GM12891 (cell line): ENCODE measurements around the gene PSME4.
"Not testable (repeated sequence)": the region's sequence is repeated elsewhere in the genome, so short reads cannot be mapped to it uniquely, and the experiment has no call there.

ENCODE experiments used
- DNase-seq: peaks from one replicate; pipeline ENCODE4 v3.0.0; 2011; ENCODE audit warnings: low spot score; ENCODE audit not compliant: insufficient read length
- FAIRE-seq: peaks from 2 replicates; lab custom pipeline; 2011; peaks lifted over from hg19 to GRCh38; lab: Jason Lieb, UNC
- PAX5 ChIP-seq: IDR thresholded peaks from 2 replicates; pipeline ENCODE4 v1.6.1; 2011; ENCODE audit warnings: low read length, moderate library complexity, mild to moderate bottlenecking; ENCODE audit not compliant: insufficient read depth, severe bottlenecking
- POLR2A ChIP-seq: IDR thresholded peaks from 2 replicates; pipeline ENCODE4 v1.6.1; 2011; ENCODE audit warnings: low read depth, low read length, control low read depth
- POLR2AphosphoS5 ChIP-seq: IDR thresholded peaks from 2 replicates; pipeline ENCODE4 v1.6.1; 2011; ENCODE audit warnings: low read depth, low read length, control low read depth
- POU2F2 ChIP-seq: IDR thresholded peaks from 2 replicates; pipeline ENCODE4 v1.6.1; 2011; ENCODE audit warnings: low read depth, mild to moderate bottlenecking, control low read depth, low read length, moderate library complexity
- SPI1 ChIP-seq: IDR thresholded peaks from 2 replicates; pipeline ENCODE4 v1.6.1; 2011; ENCODE audit warnings: low read depth, low read length, control low read depth
- TAF1 ChIP-seq: IDR thresholded peaks from 2 replicates; pipeline ENCODE4 v1.6.1; 2011; ENCODE audit warnings: low read depth, low read length, control low read depth

Gene PSME4

GRCh38 chr2:53994818-53995808 is 24.3 kb upstream of the PSME4 start:
- FAIRE-seq (no peak), DNase-seq (no peak)
- TF ChIP-seq POLR2AphosphoS5: no peak
- no peak for TF ChIP-seq TAF1
- TF ChIP-seq POU2F2: no peak
- no peak for TF ChIP-seq POLR2A
- TF ChIP-seq SPI1: no peak
- no peak for TF ChIP-seq PAX5

- TF ChIP-seq PAX5 (no peak), POLR2A (no peak), SPI1 (no peak), POLR2AphosphoS5 (no peak), TAF1 (no peak), POU2F2 (no peak)
- no peak for FAIRE-seq
Measured at GRCh38 chr2:53991948-53992347, 21.2 kb upstream of the PSME4 start.

GRCh38 chr2:53989210-53989862 is 18.5 kb upstream of the PSME4 start:
- DNase-seq (no peak), FAIRE-seq (no peak)
- no peak for TF ChIP-seq POLR2AphosphoS5
- no peak for TF ChIP-seq POLR2A
- no peak for TF ChIP-seq TAF1
- TF ChIP-seq PAX5: no peak
- TF ChIP-seq POU2F2: no peak
- no peak for TF ChIP-seq SPI1

More at GRCh38 chr2:53991948-53992347, 21.2 kb upstream of the PSME4 start:
- no peak for DNase-seq

- FAIRE-seq (no peak), DNase-seq (no peak)
- TF ChIP-seq POU2F2 (no peak), PAX5 (no peak), POLR2A (no peak), SPI1 (no peak), TAF1 (no peak), POLR2AphosphoS5 (no peak)
Measured at GRCh38 chr2:53987336-53987921, 16.6 kb upstream of the PSME4 start.

GRCh38 chr2:53985646-53986045 is 14.9 kb upstream of the PSME4 start:
- DNase-seq (no peak), FAIRE-seq (no peak)
- TF ChIP-seq POU2F2 (no peak), PAX5 (no peak), POLR2A (no peak), TAF1 (no peak), POLR2AphosphoS5 (no peak), SPI1 (no peak)

GRCh38 chr2:53969968-53970723 is 647 bp downstream of the PSME4 start:
- FAIRE-seq (no peak), DNase-seq (no peak)
- TF ChIP-seq POLR2AphosphoS5 (no peak; the same call in 1 of the 2 replicates), SPI1 (no peak), PAX5 (no peak), TAF1 (no peak), POU2F2 (no peak), POLR2A (no peak)

- DNase-seq (no peak), FAIRE-seq (peak; percentile 69)
- TF ChIP-seq PAX5: no peak
- no peak for TF ChIP-seq SPI1
- no peak for TF ChIP-seq POLR2A
- no peak for TF ChIP-seq POLR2AphosphoS5
- TF ChIP-seq POU2F2: no peak
- no peak for TF ChIP-seq TAF1
Measured at GRCh38 chr2:53969285-53969967, 1.4 kb downstream of the PSME4 start.

- FAIRE-seq (no peak), DNase-seq (no peak)
- TF ChIP-seq POLR2AphosphoS5: no peak
- no peak for TF ChIP-seq PAX5
- TF ChIP-seq SPI1: no peak
- no peak for TF ChIP-seq POU2F2
- no peak for TF ChIP-seq TAF1
- no peak for TF ChIP-seq POLR2A
Measured at GRCh38 chr2:53964987-53965687, 5.7 kb downstream of the PSME4 start.

GRCh38 chr2:53964257-53964952 is 6.4 kb downstream of the PSME4 start:
- DNase-seq: no peak
- no peak for FAIRE-seq
- TF ChIP-seq POU2F2: no peak
- TF ChIP-seq TAF1: no peak
- TF ChIP-seq POLR2AphosphoS5: no peak
- no peak for TF ChIP-seq SPI1
- no peak for TF ChIP-seq PAX5
- TF ChIP-seq POLR2A: no peak

- not testable (repeated sequence) for FAIRE-seq, DNase-seq
Measured at GRCh38 chr2:53961478-53962216, 9.1 kb downstream of the PSME4 start.
